ENCODE measurements around the gene FOXE1. TPM values are rescaled to one million over a fixed set of nuclear protein-coding genes. Genes with fewer than 3 reads are reported as not detected.

FOXE1 gene
- total and polyA plus RNA-seq, 2 of the 13 experiments (the other 11 are each of a cell fraction or from before 2014, with no cell fraction given), result not detected

- Histone ChIP-seq H3K4me3 (replicated peaks in 1 of 3; ENCODE audit: insufficient read depth in 1 of 3, low read depth in 2 of 3, low read length in 3 of 3) (peak overlapping the region in 1 of 3 experiments; percentile 46; a peak in 1 of 6 replicates), H3K4me2 (ENCODE audit: low read depth, low read length) (no peak overlapping the region; the same call in 1 of the 2 replicates), H3K4me1 (ENCODE audit: insufficient read depth, low read length) (no peaks in the 10 kb centered on the region), H3K9ac (ENCODE audit: insufficient read depth, low read depth, low read length) (no peak overlapping the region), H3K36me3 (replicated peaks in 1 of 2; ENCODE audit: control insufficient read depth in 1 of 2, insufficient read depth in 2 of 2, low read length in 2 of 2) (no peaks in the 10 kb centered on the region), H4K20me1 (ENCODE audit: insufficient read depth, low read length) (no peaks in the 10 kb centered on the region), H3K79me2 (ENCODE audit: insufficient read depth, low read length) (no peaks in the 10 kb centered on the region), H3K27ac (ENCODE audit: extremely low read length, insufficient read depth, low read length) (no peak overlapping the region), H3K27me3 (ENCODE audit: control insufficient read depth in 1 of 2, insufficient read depth in 2 of 2, low read length in 2 of 2) (peaks cover 9 to 62% of the 10 kb centered on the region in 2 experiments; a peak in 4 of 5 replicates), H2AFZ (ENCODE audit: low read length) (no peak overlapping the region), H3K9me3 (ENCODE audit: low read length) (no peaks in the 10 kb centered on the region)
- no peak for TF ChIP-seq ZNF530 (CRISPR knock-in tag; IDR thresholded peaks at IDR 0.05; ENCODE audit: low read depth)
- no peak for TF ChIP-seq NCOA5 (CRISPR knock-in tag; IDR thresholded peaks at IDR 0.05)
- TF ChIP-seq CAMTA2 (CRISPR knock-in tag; IDR thresholded peaks at IDR 0.05; ENCODE audit: borderline replicate concordance), result no peak
- no peak for TF ChIP-seq DR1 (CRISPR knock-in tag; IDR thresholded peaks at IDR 0.05)
- TF ChIP-seq JUNB (CRISPR knock-in tag; IDR thresholded peaks at IDR 0.05; ENCODE audit: borderline replicate concordance), result no peak
- TF ChIP-seq, protein P1, sequence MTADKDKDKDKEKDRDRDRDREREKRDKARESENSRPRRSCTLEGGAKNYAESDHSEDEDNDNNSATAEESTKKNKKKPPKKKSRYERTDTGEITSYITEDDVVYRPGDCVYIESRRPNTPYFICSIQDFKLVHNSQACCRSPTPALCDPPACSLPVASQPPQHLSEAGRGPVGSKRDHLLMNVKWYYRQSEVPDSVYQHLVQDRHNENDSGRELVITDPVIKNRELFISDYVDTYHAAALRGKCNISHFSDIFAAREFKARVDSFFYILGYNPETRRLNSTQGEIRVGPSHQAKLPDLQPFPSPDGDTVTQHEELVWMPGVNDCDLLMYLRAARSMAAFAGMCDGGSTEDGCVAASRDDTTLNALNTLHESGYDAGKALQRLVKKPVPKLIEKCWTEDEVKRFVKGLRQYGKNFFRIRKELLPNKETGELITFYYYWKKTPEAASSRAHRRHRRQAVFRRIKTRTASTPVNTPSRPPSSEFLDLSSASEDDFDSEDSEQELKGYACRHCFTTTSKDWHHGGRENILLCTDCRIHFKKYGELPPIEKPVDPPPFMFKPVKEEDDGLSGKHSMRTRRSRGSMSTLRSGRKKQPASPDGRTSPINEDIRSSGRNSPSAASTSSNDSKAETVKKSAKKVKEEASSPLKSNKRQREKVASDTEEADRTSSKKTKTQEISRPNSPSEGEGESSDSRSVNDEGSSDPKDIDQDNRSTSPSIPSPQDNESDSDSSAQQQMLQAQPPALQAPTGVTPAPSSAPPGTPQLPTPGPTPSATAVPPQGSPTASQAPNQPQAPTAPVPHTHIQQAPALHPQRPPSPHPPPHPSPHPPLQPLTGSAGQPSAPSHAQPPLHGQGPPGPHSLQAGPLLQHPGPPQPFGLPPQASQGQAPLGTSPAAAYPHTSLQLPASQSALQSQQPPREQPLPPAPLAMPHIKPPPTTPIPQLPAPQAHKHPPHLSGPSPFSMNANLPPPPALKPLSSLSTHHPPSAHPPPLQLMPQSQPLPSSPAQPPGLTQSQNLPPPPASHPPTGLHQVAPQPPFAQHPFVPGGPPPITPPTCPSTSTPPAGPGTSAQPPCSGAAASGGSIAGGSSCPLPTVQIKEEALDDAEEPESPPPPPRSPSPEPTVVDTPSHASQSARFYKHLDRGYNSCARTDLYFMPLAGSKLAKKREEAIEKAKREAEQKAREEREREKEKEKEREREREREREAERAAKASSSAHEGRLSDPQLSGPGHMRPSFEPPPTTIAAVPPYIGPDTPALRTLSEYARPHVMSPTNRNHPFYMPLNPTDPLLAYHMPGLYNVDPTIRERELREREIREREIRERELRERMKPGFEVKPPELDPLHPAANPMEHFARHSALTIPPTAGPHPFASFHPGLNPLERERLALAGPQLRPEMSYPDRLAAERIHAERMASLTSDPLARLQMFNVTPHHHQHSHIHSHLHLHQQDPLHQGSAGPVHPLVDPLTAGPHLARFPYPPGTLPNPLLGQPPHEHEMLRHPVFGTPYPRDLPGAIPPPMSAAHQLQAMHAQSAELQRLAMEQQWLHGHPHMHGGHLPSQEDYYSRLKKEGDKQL (CRISPR knock-in tag; IDR thresholded peaks at IDR 0.05; ENCODE audit: low read depth), result no peak
- no peak for TF ChIP-seq TARDBP (CRISPR knock-in tag; IDR thresholded peaks at IDR 0.05)
- no peak for TF ChIP-seq NCOR1 (IDR thresholded peaks at IDR 0.05; ENCODE audit: borderline replicate concordance, low read length)
- TF ChIP-seq ATF1 (CRISPR knock-in tag; IDR thresholded peaks at IDR 0.05), result no peak
- FAIRE-seq (no peak), DNase-seq (ENCODE audit: low spot score) (no peak), ATAC-seq (no peak)
- no TSS peak for BruUV-seq (replicated peaks)
- intact Hi-C loops (cut with micrococcal nuclease; ENCODE audit: unreplicated experiment) (no loop called here), in situ Hi-C loops (cut with HindIII; ENCODE audit: extremely low pct_ligation_motif_present, low pct_unique_long_range_greater_than_20kb) (no loop called here)
- CTCF ChIA-PET (ENCODE audit: low intra/inter-chr PET ratio, low total read pairs), result no interaction called here
- POLR2A ChIA-PET, result no interaction called here
- WGBS (ENCODE audit: low lambda C conversion rate), result 60% methylated on average over 17 of the region's 34 CpGs
Observed at GRCh38 chr9:97852399-97853055, 499 bp upstream of the FOXE1 start.
